H7 (cell line): ENCODE results near the gene TCN2. TPM values are rescaled to one million over a fixed set of nuclear protein-coding genes. Genes with fewer than 3 reads are reported as not detected.
A peak's percentile ranks its signal among the peaks of the same experiment; 100 is the strongest.
"Not testable (repeated sequence)": the region's sequence is repeated elsewhere in the genome, so short reads cannot be mapped to it uniquely, and the experiment has no call there.

Source experiments
- DNase-seq: peaks from one replicate; pipeline ENCODE4 v3.0.0; 2012
- H3K27me3 ChIP-seq: 2 replicates; pipeline ENCODE4 v1.6.0; 2011; ENCODE audit warnings: mild to moderate bottlenecking, low read length; ENCODE audit not compliant: control insufficient read depth, insufficient read depth
- H3K36me3 ChIP-seq: replicated peaks from 2 replicates; pipeline ENCODE4 v1.5.1; 2011; ENCODE audit warnings: low read length; ENCODE audit not compliant: control insufficient read depth, insufficient read depth
- H3K4me3 ChIP-seq: 2 replicates; pipeline ENCODE4 v1.5.1; 2011; ENCODE audit warnings: low read depth, mild to moderate bottlenecking, control low read depth, low read length, moderate library complexity; ENCODE audit not compliant: insufficient read depth
- total RNA-seq: library from RNA; depleted of rRNA; stranded (reverse); fragments of >200 nt; shearing (Covaris generic); gene quantifications from 2 replicates; pipeline ENCODE4 v1.2.3, GENCODE V29; 2014

Gene TCN2
- total RNA-seq, 1 experiment from 2014 or later, result 35.6 TPM

DNA sequence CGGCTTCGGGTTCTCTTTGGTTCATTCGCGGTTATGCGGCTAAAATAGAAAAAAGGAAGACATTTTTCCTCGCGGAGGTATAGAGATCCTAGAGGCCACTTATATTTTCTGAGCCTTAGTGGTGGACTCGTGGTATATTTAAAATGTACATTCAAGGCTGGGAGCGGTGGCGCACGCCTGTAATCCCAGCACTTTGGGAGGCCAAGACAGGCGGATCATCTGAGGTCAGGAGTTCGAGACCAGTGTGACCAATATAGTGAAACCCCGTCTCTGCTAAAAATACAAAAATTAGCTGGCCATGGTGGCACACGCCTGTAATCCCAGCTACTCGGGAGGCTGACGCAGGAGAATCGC lies 14.6 kb upstream of the TCN2 start:
- peaks cover 19% of the 10 kb centered on the region for H3K36me3 ChIP-seq
- not testable (repeated sequence) for H3K4me3 ChIP-seq, H3K27me3 ChIP-seq, DNase-seq

DNA sequence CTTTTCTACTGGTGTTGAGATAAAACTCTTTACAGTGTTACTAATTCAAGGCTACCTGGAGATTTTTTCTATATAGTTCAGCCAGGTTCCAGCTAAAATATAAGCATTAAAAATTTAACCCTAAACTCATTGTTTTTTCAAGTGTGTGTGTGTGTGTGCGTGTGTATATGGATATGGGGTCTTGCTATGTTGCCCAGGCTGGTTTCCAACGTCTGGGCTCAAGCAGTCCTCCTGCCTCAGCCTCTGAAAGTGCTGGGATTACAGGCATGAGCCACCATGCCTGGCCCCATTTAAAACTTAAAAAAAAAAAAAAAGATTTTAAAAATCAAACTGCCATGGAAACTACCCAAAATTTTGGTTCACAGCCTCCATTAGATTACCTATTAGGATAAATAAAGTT lies 10.8 kb upstream of the TCN2 start:
- Histone ChIP-seq H3K36me3 (no peaks in the 10 kb centered on the region), H3K27me3 (peaks cover 3% of the 10 kb centered on the region; the same call in 1 of the 2 replicates), H3K4me3 (no peak overlapping the region)
- no peak for DNase-seq

DNA sequence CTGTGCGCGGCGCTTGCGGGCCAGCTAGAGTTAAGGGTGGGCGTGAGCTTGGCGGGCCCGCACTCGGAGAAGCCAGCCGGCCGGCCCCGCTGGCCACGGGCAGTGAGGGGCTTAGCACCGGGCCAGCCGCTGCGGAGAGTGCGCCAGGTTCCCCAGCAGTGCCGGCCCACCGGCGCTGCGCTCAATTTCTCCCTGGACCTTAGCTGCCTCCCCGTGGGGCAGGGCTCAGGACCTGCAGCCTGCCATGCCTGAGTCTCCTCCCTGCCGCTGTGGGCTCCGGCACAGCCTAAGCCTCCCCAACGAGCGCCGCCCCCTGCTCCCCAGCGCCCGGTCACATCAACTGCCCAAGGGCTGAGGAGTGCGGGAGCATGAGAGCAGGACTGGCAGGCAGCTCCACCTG lies 10.1 kb upstream of the TCN2 start:
- Histone ChIP-seq H3K4me3 (peak overlapping the region; percentile 26; the same call in 1 of the 2 replicates), H3K27me3 (peaks cover 3% of the 10 kb centered on the region; the same call in 1 of the 2 replicates), H3K36me3 (no peaks in the 10 kb centered on the region)
- DNase-seq, result peak; percentile 59

DNA sequence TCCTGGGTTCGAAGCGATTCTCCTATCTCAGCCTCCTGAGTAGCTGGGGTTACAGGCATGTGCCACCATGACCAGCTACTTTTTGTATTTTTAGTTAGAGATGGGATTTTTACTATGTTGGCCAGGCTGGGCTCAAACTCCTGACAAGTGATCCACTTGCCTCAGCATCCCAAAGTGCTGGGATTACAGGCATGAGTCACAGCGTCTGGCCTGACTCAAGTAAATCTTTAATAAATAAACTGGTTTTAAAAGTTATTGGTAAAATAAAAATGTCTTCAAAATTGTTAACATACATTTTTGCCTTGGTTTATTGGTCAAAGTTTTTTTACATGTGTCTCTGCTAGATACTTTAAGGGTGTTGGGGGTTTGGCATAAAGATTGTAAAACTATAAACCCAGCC lies 8.0 kb upstream of the TCN2 start:
- H3K27me3 ChIP-seq, result no peaks in the 10 kb centered on the region
- H3K4me3 ChIP-seq, result no peak overlapping the region
- DNase-seq, result no peak
- H3K36me3 ChIP-seq, result no peaks in the 10 kb centered on the region

DNA sequence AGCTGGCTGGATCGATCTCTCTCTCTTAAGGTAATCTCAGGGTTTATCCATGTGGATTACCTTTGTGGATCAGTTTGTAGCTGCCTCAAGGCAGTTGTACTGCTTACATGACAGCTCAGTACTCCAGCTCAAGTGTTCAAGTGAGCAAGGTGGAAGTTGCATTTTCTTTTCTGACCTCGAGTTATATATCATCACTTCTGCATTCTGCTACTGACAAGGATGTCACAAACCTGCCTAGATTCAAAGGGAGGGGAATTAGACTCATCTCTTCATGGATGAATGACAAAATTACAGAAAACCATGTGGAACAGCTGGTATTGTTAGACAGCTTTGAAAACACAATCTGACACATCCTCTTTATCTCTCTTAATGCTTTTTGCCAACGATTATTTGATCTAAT lies 6.1 kb upstream of the TCN2 start:
- no peaks in the 10 kb centered on the region for H3K27me3 ChIP-seq
- H3K4me3 ChIP-seq, result no peak overlapping the region
- no peaks in the 10 kb centered on the region for H3K36me3 ChIP-seq
- no peak for DNase-seq

DNA sequence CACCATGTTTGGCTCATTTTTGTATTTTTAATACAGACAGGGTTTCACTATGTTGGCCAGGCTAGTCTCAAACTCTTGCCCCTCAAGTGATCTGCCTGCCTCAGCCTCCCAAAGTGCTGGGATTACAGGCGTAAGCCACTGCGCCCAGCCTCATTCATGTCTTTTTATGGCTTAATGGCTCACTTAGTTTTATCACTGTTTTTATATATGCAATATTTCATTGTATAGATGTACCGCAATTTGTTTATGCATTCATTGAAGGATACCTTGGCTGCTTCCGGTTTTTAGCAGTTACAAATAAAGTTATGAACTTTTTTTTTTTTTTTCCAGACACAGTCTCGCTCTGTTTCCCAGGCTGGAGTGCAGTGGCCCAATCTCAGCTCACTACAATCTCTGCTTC lies 5.5 kb upstream of the TCN2 start:
- Histone ChIP-seq H3K4me3 (no peak overlapping the region), H3K36me3 (no peaks in the 10 kb centered on the region), H3K27me3 (no peaks in the 10 kb centered on the region)
- no peak for DNase-seq

DNA sequence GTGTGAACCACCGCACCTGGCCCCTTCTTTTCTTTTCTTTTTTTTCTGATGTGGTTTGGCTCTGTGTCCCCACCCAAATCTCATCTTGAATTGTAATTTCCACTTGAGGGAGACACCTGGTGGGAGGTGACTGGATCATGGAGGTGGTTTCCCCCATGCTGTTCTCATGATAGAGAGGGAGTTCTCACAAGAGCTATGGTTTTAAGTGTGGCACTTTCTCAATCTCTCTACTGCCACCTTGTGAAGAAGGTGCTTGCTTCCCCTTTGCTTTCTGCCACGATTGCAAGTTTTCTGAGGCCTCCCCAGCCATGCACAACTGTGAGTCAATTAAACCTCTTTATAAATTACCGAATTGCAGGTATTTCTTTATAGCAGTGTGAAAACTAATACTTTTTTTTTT lies 4.9 kb upstream of the TCN2 start:
- no peak for DNase-seq
- H3K27me3 ChIP-seq, result no peaks in the 10 kb centered on the region
- no peak overlapping the region for H3K4me3 ChIP-seq
- H3K36me3 ChIP-seq, result no peaks in the 10 kb centered on the region

DNA sequence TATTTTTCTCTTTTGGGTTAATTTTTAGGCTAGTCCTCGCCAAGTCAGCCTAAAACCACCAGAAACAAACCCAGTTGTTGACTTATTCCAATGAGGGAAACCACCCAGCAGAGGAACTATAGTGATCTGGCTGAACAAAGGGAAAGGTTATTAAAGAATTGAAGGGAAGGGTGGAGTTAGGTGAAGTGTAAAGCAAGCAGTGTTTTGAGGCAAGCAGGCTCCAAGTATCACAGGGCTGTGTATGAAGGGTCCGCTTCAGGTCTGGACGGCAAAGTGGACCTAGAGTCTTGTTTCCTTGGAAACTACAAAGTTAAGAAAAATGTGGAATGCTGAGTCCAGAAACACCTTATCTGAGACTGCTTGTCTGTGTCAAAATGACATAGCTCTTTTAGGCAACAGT lies 3.2 kb upstream of the TCN2 start:
- no peaks in the 10 kb centered on the region for H3K27me3 ChIP-seq
- DNase-seq, result no peak

DNA sequence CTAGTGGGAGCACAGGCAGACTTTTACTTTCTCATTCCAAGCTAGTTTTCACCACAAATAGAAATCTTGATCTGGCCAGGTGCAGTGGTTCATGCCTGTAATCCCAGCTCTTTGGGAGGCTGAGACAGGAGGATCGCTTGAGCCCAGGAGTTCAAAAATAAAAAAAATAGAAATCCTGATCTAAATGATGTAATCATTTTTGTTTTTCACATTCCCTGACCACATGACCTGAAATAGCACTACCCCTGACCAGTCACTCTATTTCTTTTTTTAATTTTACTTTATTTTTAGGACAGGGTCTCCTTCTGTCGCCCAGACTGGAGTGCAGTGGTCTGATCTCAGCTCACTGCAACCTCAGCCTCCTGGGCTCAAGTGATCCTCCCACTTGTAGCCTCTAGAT lies 2.3 kb upstream of the TCN2 start:
- Histone ChIP-seq H3K27me3 (no peaks in the 10 kb centered on the region), H3K36me3 (no peaks in the 10 kb centered on the region)
- no peak for DNase-seq

More for the DNA sequence above, 3.2 kb upstream of the TCN2 start:
- H3K4me3 ChIP-seq, result no peak overlapping the region
- no peaks in the 10 kb centered on the region for H3K36me3 ChIP-seq

DNA sequence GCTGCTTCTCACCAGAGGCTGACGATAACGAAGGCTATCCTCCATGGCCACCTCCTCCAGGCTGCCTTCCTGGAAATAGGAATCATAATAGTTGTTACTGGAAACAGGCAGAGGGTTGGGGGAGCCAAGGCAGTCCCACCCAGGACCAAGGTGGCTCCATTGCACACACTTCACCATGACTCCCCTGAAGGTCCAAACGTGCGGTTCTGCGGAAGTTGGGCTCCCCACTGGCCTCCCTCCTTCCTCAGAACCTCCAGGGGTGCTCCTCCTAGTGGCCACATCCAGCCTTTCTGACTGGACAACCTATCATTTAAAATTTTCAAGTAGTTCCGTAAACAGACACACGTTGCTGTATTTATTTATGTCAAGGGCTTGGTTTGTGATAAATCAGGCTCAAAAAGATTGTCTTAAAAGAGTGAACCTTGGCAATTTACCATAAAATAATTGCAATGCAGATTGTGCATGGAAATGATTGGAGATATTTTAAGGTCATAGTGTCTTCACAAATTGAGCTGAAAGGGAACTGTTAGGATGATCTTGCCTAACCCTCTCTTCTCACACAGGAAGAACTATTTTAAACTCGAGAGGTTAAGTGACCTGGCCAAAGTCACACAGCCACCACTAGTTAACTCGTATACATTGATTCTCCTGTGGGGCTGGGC lies 1.4 kb upstream of the TCN2 start:
- H3K4me3 ChIP-seq, result 0 out of 2 replicates have a peak overlapping the region, but pooled peaks have one; percentile 21
- H3K27me3 ChIP-seq, result no peaks in the 10 kb centered on the region
- peak; percentile 68 for DNase-seq
- H3K36me3 ChIP-seq, result no peaks in the 10 kb centered on the region

More for the DNA sequence above, 2.3 kb upstream of the TCN2 start:
- H3K4me3 ChIP-seq, result no peak overlapping the region

DNA sequence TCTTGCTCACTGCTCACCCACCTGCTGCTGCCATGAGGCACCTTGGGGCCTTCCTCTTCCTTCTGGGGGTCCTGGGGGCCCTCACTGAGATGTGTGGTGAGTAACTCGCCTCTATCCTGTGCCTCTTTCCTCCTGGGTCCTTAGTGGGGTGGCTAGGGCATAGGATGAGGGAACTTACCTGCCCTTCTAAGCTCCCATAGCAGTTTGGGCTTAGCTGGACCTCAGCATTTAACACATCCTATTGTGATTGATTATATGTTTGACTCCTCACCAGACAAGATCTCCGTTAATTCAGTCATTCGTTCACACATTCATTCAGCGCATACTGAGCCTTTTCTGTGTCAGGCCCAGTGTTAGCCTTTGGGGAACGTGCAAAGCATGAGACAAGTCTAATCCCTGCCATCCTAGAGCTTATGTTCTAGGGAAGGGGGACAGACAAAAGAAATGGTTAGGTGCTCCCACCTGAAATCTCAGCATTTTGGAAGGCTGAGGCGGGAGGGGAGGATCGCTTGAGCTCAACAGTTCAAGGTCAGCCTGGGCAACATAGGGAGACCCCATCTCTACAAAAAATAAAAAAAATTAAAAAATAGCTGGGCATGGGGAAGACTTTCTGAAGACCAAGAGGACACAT lies 441 bp downstream of the TCN2 start:
- Histone ChIP-seq H3K27me3 (no peaks in the 10 kb centered on the region), H3K4me3 (peak overlapping the region; percentile 54), H3K36me3 (peaks cover 3% of the 10 kb centered on the region)
- no peak for DNase-seq

DNA sequence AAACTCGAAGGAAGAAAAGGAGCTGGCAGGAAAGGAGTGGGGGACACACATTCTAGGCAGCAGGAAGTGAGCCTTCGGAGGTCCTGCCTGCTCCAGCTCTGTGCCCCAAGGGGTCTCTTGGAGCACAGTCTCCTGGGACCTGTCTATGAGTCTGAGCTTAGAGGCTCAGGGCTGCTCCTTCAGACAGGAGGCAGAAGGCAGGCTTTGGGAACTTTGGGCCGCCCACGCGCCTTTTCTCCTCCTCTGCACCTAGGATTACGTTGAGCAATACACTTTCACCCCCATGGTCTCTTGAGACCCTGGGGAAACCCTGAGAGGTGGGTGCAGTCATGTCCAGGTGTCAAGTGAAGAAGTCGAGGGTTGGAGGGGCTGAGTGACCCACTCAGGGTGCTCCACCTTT lies 965 bp downstream of the TCN2 start:
- Histone ChIP-seq H3K4me3 (no peak overlapping the region), H3K36me3 (peaks cover 3% of the 10 kb centered on the region), H3K27me3 (no peaks in the 10 kb centered on the region)
- no peak for DNase-seq

DNA sequence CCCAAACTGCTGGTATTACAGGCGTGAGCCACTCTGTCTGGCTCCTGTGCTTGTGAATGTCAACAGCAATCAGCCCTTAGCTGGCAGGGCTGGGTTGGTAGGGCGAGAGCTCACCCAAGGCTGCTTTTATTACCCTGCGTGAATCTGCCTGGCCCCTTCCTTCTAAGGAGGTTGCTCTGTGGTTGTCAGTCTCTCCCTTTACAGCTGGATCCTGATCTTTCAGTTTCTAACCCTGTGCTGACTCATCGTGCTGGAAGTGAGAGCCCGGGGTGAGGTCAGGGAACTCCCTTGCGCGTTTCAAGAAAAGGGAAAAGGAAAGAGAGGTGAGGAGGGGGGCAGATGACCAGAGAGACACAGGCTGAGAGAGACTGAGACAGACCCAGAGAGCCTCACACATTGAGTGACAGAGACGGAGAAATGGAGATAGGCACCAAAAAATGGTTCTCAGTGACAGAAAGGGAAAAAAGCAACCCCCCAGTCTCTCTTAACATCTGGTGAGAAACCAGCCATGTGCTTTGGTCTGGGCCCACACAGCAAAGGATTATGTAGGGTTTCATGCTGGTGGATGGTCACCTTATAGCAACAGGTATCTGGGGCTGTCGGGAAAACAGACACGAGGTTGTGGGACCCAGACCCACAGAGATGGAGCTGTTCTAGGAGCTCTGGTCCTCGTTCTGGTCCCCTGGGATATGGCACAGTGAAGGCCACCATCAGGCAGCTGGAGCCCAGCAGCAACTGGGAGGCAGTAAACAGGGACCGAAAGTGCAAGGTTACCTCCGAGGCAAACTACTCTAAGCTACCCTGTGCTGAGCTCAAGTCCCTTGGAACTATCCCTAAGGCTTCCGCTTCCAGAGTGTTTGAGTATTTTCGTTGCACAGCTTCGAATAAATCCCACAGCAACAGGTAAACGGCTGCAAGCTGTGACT lies 2.5 kb downstream of the TCN2 start:
- H3K4me3 ChIP-seq, result no peak overlapping the region

DNA sequence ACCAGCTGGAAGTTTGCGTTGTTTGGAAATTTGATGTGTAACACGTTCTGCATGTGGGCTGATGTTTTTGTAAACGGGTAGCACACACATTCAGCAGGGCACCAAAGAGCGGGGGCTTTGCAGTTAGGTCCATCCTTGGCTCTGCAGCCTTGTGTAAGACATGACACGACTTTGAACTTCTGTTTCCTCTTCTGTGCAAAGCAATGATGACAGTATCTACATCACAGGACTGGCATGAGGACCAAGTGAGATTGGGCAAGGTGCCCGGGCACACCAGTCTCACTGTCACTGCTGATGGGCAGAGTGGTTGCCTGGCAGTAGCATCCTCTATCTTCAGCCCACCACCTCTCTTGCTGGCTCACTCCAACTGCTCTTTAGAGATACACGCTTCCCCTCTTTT lies 3.3 kb downstream of the TCN2 start:
- no peak for DNase-seq
- Histone ChIP-seq H3K36me3 (peaks cover 3% of the 10 kb centered on the region), H3K27me3 (no peaks in the 10 kb centered on the region), H3K4me3 (no peak overlapping the region)

More for the DNA sequence above, 2.5 kb downstream of the TCN2 start:
- Histone ChIP-seq H3K36me3 (peaks cover 3% of the 10 kb centered on the region), H3K27me3 (no peaks in the 10 kb centered on the region)
- peak; percentile 60 for DNase-seq

DNA sequence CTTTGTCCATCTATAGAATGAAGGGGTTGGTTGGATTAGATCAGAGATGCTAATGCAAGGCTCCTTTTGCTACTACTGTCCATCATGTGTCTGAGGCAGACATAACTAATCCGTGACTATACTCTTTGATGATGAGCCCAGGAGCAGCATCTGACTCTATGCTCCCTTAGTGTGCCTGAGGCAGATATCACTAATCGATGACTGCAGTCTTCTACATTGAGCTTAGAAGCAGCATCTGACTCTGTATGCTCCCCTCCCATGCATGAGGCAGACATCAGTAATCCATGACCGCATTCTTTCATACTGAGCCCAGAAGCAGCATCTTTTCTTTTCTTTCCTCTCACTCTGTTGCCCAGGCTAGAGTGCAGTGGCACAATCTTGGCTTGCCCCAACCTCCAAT lies 4.2 kb downstream of the TCN2 start:
- no peak overlapping the region for H3K4me3 ChIP-seq
- H3K36me3 ChIP-seq, result peaks cover 3% of the 10 kb centered on the region
- DNase-seq, result no peak
- H3K27me3 ChIP-seq, result no peaks in the 10 kb centered on the region
